Trophoblast cell (in vitro differentiated cells and primary cell): ENCODE measurements around the gene AFTPH.

ENCODE experiments used
- DNase-seq, 2 donors: peaks; one replicate each; pipeline ENCODE4 v3.0.0-alpha.2; 2016
- H2AFZ ChIP-seq: 2 replicates; pipeline ENCODE4 v1.6.1; 2013; ENCODE audit warnings: low read length, moderate library complexity, mild to moderate bottlenecking; ENCODE audit not compliant: insufficient read depth, poor library complexity
- H2AK5ac ChIP-seq: 2 replicates; pipeline ENCODE4 v1.6.1; 2013; ENCODE audit warnings: mild to moderate bottlenecking, low read length
- H2BK120ac ChIP-seq: 2 replicates; pipeline ENCODE4 v1.6.1; 2013; ENCODE audit warnings: low read length, mild to moderate bottlenecking, moderate library complexity; ENCODE audit not compliant: insufficient read depth, poor library complexity
- H2BK12ac ChIP-seq: 2 replicates; pipeline ENCODE4 v1.6.1; 2013; ENCODE audit warnings: mild to moderate bottlenecking, low read length, moderate library complexity
- H2BK5ac ChIP-seq: 2 replicates; pipeline ENCODE4 v1.6.1; 2013; ENCODE audit warnings: low read length, low read depth, moderate library complexity, mild to moderate bottlenecking; ENCODE audit not compliant: poor library complexity
- H3K14ac ChIP-seq: 2 replicates; pipeline ENCODE4 v1.6.1; 2013; ENCODE audit warnings: mild to moderate bottlenecking, low read length
- H3K18ac ChIP-seq: 2 replicates; pipeline ENCODE4 v1.6.1; 2013; ENCODE audit warnings: mild to moderate bottlenecking, low read length
- H3K23ac ChIP-seq: 2 replicates; pipeline ENCODE4 v1.6.1; 2013; ENCODE audit warnings: low read length
- H3K27ac ChIP-seq: 2 replicates; pipeline ENCODE4 v1.5.1; 2013; ENCODE audit warnings: low read depth, mild to moderate bottlenecking, inconsistent platforms, low read length, moderate library complexity
- H3K27me3 ChIP-seq: 2 replicates; pipeline ENCODE4 v1.6.1; 2013; ENCODE audit warnings: inconsistent platforms, mild to moderate bottlenecking, low read length, moderate library complexity; ENCODE audit not compliant: insufficient read depth
- H3K36me3 ChIP-seq, 2 experiments: 1 replicate in 1 of 2; 2 replicates in 1 of 2; pipeline ENCODE4 v1.6.1; 2013; ENCODE audit warnings: low read length in 2 of 2, mild to moderate bottlenecking in 2 of 2, moderate library complexity in 1 of 2; ENCODE audit not compliant: insufficient read depth in 2 of 2, control insufficient read depth in 1 of 2
- H3K4ac ChIP-seq: 2 replicates; pipeline ENCODE4 v1.6.1; 2013; ENCODE audit warnings: low read depth, mild to moderate bottlenecking, low read length, moderate library complexity
- H3K4me1 ChIP-seq, 2 experiments: 1 replicate in 1 of 2; 2 replicates in 1 of 2; pipeline ENCODE4 v1.6.1; 2013; ENCODE audit warnings: low read length in 2 of 2, mild to moderate bottlenecking in 2 of 2, moderate library complexity in 1 of 2; ENCODE audit not compliant: insufficient read depth in 2 of 2, control insufficient read depth in 1 of 2
- H3K4me2 ChIP-seq: 2 replicates; pipeline ENCODE4 v1.6.1; 2013; ENCODE audit warnings: inconsistent platforms, mild to moderate bottlenecking, low read length, moderate library complexity
- H3K4me3 ChIP-seq: 2 replicates; pipeline ENCODE4 v1.5.1; 2013; ENCODE audit warnings: mild to moderate bottlenecking, low read depth, low read length, inconsistent platforms
- H3K79me1 ChIP-seq: one replicate; pipeline ENCODE4 v1.6.1; 2013; ENCODE audit warnings: low read length
- H3K79me2 ChIP-seq: 2 replicates; pipeline ENCODE4 v1.6.1; 2013; ENCODE audit warnings: low read length, mild to moderate bottlenecking; ENCODE audit not compliant: control insufficient read depth, insufficient read depth, poor library complexity
- H3K9ac ChIP-seq: 2 replicates; pipeline ENCODE4 v1.6.1; 2013; ENCODE audit warnings: mild to moderate bottlenecking, low read length
- H3K9me3 ChIP-seq: 2 replicates; pipeline ENCODE4 v1.6.1; 2013; ENCODE audit warnings: low read depth, mild to moderate bottlenecking, control low read depth, inconsistent platforms, low read length; ENCODE audit not compliant: insufficient read depth
- H4K12ac ChIP-seq: 2 replicates; pipeline ENCODE4 v1.6.1; 2013; ENCODE audit warnings: low read depth, mild to moderate bottlenecking, low read length, moderate library complexity
- H4K8ac ChIP-seq: 2 replicates; pipeline ENCODE4 v1.6.1; 2013; ENCODE audit warnings: low read depth, mild to moderate bottlenecking, low read length, moderate library complexity
- H4K91ac ChIP-seq: one replicate; pipeline ENCODE4 v1.6.1; 2013; ENCODE audit warnings: low read depth, mild to moderate bottlenecking, low read length, moderate library complexity
- WGBS: extraction: QIAGEN DNeasy Blood & Tissue Kit; methylation state at CpG from one replicate; pipeline ENCODE4 v1.1.7; 2013; ENCODE audit warnings: missing lambda C conversion rate; ENCODE audit not compliant: insufficient read length, insufficient coverage; ENCODE audit errors: extremely low coverage; 5-methylcytosine and 5-hydroxymethylcytosine counted together

Gene AFTPH

DNA sequence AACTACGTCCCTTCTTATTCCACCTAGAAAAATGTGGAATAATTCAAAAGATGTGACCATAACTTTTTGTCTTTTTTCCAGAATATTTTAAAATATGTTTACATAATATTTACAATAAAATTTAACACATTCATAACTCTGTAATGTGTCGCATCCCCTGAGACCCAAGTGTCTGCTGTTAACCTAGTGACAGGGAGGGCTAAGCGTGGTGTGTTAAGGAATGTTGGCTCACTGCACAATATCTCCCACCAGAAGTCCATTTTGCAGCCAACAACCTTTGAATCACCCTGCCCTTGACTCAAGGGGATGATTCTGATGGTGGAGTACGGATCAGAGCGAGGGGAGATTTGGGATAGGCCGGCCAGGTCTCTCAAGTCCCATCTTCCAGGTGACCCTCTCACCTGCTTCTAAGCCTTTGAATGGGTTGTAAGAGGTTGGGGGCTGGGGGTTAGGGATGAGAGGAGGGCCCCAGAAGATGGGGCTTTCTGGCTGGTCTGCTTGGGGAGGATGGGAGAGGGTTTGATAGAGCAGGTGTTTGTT is 86.3 kb downstream of the AFTPH start:
- Histone ChIP-seq H2BK12ac (no peak overlapping the region), H3K27ac (no peak overlapping the region), H3K23ac (no peak overlapping the region), H2AK5ac (no peak overlapping the region), H3K9ac (no peak overlapping the region), H4K12ac (no peak overlapping the region), H2BK5ac (no peak overlapping the region), H3K14ac (no peak overlapping the region), H2AFZ (no peak overlapping the region), H3K36me3 (no peaks in the 10 kb centered on the region), H4K8ac (no peak overlapping the region), H3K4me1 (peaks cover 24 to 28% of the 10 kb centered on the region in 2 experiments), H4K91ac (no peak overlapping the region), H3K79me2 (peaks cover 4% of the 10 kb centered on the region), H3K4me2 (no peak overlapping the region), H3K4ac (no peak overlapping the region), H2BK120ac (no peak overlapping the region), H3K27me3 (no peaks in the 10 kb centered on the region), H3K18ac (no peak overlapping the region), H3K9me3 (no peaks in the 10 kb centered on the region), H3K79me1 (peaks cover 13% of the 10 kb centered on the region), H3K4me3 (no peak overlapping the region)
- WGBS: no CpG with 5 or more reads among the region's 6 CpGs
- DNase-seq: no peak

DNA sequence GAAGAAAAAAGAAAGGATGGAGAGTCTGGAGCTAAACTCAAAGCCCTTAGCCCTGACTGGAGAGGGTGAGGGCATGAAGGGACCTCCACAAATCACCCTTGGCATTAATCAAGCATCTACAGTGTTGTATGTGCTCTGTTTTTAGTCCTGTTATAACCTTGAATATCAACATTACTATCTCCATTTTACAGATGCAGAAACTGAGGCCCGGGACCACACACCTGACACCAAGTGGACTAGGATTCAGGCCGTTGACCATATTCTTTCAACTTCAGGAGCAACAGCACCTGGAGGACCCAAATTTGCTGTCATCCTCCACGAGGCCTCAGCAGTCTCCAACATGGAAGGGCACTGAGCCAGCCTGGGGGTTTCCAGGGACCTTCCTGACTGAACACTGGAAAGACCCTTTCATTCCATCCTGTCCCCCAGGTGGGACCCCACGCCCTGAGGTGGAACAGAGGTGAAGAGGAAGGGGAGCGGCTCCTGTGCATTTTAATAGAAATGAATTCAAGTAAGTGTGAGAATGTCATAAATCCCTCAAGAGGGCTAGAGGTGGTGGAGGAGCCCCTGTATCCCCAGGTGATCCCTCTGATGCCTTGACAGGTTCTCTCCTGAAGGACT is 88.6 kb downstream of the AFTPH start:
- Histone ChIP-seq H3K4me1 (peaks cover 10 to 18% of the 10 kb centered on the region in 2 experiments), H4K12ac (no peak overlapping the region), H2BK5ac (no peak overlapping the region), H3K79me1 (peaks cover 13% of the 10 kb centered on the region), H3K14ac (no peak overlapping the region), H3K23ac (no peak overlapping the region), H3K4me3 (no peak overlapping the region), H4K8ac (no peak overlapping the region), H3K9me3 (no peaks in the 10 kb centered on the region), H3K27me3 (no peaks in the 10 kb centered on the region), H3K4me2 (no peak overlapping the region), H3K18ac (no peak overlapping the region), H4K91ac (no peak overlapping the region), H2AK5ac (no peak overlapping the region), H3K4ac (no peak overlapping the region), H2AFZ (no peak overlapping the region), H3K36me3 (no peaks in the 10 kb centered on the region), H2BK120ac (no peak overlapping the region), H3K27ac (no peak overlapping the region), H3K79me2 (peaks cover 4% of the 10 kb centered on the region), H2BK12ac (no peak overlapping the region), H3K9ac (no peak overlapping the region)
- no CpG with 5 or more reads among the region's 5 CpGs for WGBS
- no peak for DNase-seq

DNA sequence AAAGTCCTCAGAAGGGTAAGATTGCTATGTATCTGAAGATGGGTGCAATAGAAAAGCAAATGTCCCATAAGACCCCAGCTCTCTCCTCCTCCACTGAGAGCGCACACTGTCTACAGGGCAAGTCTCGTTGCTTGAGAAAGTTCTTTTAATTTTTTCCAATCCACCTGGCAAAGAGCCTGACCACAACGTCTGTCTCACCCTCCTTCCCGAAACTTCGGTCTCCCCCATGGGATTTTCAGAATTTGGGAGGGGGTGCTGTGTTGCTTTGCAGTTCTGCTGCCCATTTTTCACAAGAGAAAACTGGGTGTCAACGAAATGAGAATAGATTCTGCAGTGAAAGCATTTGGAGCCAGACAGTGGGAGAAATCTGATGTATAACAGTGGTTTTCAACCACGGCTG is 89.1 kb downstream of the AFTPH start:
- WGBS: no CpG with 5 or more reads among the region's 7 CpGs
- no peak overlapping the region for H4K12ac ChIP-seq
- peaks cover 9% of the 10 kb centered on the region for H3K79me1 ChIP-seq

DNA sequence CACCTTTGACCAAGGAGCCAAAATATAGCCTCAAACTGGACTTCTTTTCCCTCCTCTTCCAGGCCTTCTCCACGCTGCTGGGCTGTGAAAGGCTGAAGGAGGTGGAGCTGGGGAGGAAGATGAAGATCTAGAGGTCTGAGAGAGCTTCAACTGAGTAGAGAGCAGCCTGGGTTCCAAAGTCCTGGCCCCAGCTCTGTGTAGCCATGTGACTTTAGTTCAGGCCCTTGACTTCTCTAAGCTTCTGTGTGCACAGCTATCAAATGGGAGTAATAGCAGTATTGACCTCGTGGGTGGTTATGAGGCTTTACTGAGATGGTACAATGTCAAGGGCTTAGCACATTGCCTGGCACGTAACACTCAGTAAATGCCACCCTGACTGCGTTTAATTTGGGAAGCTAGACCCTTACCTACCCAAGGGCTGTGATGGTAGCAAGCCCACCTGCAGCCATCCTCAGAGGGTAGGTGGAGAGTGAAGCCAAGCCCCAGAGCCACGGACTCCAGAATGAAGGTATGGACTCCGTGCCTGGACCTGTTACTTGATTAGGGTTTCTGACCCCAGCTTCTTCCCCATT is 91.2 kb downstream of the AFTPH start:
- Histone ChIP-seq H3K18ac (no peak overlapping the region), H3K14ac (no peak overlapping the region), H2AK5ac (no peak overlapping the region), H3K4me1 (peaks cover 0 to 5% of the 10 kb centered on the region in 2 experiments), H2BK120ac (no peak overlapping the region), H2BK5ac (no peak overlapping the region), H3K27me3 (no peaks in the 10 kb centered on the region), H2BK12ac (no peak overlapping the region), H3K23ac (no peak overlapping the region), H2AFZ (no peak overlapping the region), H3K9me3 (no peaks in the 10 kb centered on the region), H3K79me2 (no peaks in the 10 kb centered on the region), H4K8ac (no peak overlapping the region), H4K91ac (no peak overlapping the region), H4K12ac (no peak overlapping the region), H3K9ac (no peak overlapping the region), H3K4me2 (no peak overlapping the region), H3K4ac (no peak overlapping the region), H3K36me3 (no peaks in the 10 kb centered on the region), H3K27ac (no peak overlapping the region), H3K79me1 (no peaks in the 10 kb centered on the region), H3K4me3 (no peak overlapping the region)
- no peak for DNase-seq
- WGBS: no CpG with 5 or more reads among the region's 6 CpGs

More for the DNA sequence above, 89.1 kb downstream of the AFTPH start:
- Histone ChIP-seq H4K8ac (no peak overlapping the region), H2AFZ (no peak overlapping the region), H3K36me3 (no peaks in the 10 kb centered on the region), H3K4ac (no peak overlapping the region), H3K27ac (no peak overlapping the region), H3K79me2 (peaks cover 4% of the 10 kb centered on the region), H2AK5ac (no peak overlapping the region), H3K14ac (no peak overlapping the region), H3K9me3 (no peaks in the 10 kb centered on the region), H3K4me1 (peaks cover 4 to 13% of the 10 kb centered on the region in 2 experiments), H3K27me3 (no peaks in the 10 kb centered on the region), H3K4me3 (no peak overlapping the region), H3K4me2 (no peak overlapping the region), H3K23ac (no peak overlapping the region), H3K18ac (no peak overlapping the region), H3K9ac (no peak overlapping the region), H2BK120ac (no peak overlapping the region), H2BK5ac (no peak overlapping the region), H4K91ac (no peak overlapping the region), H2BK12ac (no peak overlapping the region)
- no peak for DNase-seq
